Measurements from ENCODE around the gene TEX54. TPM values are rescaled to one million over a fixed set of nuclear protein-coding genes. Genes with fewer than 3 reads are reported as not detected.

Gene TEX54
- total RNA-seq, 1 donor from 2014 or later, result not detected

DNA sequence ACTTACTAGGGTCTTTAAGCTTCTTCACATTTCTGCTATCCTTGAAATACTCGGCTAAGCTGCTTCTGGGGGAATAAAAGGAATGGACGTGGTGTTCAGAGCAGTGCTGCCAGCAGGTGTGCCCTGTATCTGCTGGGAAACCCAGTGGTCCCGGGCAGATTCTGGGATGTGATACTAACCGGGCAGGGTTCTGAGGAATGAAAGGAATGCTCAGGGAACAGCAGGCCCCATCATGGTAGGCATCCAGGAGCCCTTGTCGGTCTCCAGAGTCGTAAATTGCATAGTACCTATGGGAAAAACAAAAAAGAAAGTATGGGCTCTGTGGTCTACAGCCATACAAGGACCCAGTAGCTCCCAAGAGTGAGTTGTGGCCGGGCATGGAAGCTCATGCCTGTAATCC, 36.4 kb downstream of the TEX54 start:
- intact Hi-C loops (cut with micrococcal nuclease), result no loop called here
- no peak for ATAC-seq
- no peak for DNase-seq

DNA sequence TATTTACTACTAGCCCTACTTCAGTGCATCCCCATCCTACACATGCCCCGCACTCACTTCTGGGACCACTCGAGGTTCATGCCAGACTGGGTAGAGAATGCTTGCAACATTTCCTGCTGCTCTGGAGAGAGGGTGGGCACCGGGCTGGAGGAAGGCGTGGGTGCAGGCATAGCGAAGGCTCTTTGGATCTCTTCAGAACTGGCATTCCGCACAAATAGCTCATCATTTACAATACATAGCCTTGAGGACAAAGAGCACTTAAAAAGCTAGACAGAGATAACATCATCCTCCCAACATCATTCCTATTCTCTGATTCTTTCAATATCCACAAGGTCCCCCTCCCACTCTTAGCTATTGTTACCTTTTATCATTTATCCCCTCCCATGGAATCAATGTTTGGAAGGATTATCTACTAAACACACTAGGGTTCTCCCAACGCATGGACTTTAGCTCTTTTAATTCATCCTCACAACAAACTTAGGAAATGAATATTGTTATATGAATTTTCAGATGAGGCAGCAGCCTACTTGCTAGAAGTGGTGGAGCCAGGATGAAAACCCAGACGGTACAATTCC, 38.4 kb downstream of the TEX54 start:
- ATAC-seq (no peak), DNase-seq (no peak)
- intact Hi-C loops (cut with micrococcal nuclease), result no loop called here

DNA sequence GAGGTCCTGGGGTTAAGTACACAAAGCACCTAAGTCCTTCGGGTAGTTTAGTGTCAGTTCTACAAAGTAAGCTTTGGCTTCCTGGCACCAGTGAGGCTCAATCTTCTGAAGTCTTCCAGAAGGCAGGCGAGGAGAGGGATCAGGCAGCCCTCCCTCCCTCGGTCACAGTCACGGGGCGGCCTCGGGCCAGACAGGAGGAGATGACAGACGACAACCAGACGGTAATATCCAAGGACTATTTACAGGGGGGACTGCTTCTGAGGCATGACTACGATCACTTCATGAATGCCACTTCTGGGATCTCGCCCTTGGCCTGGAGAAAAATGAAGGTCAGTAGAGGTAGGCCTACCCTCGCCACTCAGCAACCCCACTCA, 40.5 kb downstream of the TEX54 start:
- DNase-seq (peak; percentile 73), ATAC-seq (peak; percentile 64)
- intact Hi-C loops (cut with micrococcal nuclease), result no loop called here

DNA sequence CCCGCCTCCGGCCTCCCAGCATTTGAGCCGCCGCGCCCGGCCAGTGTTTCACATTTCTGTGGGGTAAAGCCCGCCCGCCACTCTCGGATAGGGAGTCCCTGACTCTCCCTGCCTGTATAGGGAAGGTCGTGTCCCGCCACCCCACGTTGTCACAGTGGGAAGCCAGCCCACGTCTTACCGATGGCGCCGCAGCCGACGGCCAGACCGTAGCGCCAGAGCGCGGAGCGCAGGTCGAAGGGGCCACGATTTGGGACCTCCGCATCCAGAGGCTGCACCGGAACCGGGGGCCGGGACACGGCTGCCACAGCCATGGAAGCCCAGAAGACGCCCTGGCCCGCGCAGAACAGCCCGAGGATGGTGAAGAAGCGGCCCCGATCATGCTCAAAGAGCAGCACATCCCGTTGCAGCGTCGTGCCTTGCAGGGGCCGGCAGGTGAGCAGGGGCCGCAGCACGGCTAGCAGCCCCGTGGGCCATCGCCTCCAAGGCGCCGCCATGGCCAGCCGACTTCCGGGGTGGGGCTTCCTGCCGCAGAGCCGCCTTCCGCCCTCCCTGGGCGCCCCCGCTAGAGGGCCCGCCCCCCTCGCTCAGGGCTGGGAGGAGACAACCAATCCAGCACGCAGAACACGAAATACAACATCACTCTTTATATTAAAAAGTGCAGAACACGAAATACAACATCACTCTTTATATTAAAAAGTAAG, 41.0 kb downstream of the TEX54 start, which contains the start of gene TMEM223:
TSS of gene TMEM223 (minus strand) at position 506 of the 701 bp plus-strand sequence. CDS start at position 494, 12 bp downstream.
- intact Hi-C loops (cut with micrococcal nuclease), result no loop called here
- DNase-seq (peak; percentile 95), ATAC-seq (peak; percentile 87)

DNA sequence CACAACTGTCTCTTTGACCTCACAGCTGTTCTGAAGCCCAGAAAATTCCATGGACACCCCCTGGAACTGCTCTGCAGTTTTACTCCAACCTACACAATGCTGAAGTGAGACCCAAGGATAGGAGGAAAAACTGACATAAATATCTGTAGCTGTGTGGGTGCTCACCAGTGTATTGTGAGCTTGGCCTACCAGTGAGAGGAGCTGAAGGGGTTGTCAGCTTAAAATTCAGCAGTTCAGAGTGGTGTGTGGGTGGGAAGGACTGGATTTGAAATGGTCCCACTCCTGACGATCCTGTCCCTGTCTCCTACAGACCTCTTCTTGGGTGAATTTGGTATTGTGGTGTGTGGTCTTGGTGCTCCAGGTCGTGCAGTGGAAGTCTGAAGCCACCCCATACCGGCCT, 43.1 kb downstream of the TEX54 start:
- DNase-seq (no peak), ATAC-seq (no peak)
- intact Hi-C loops (cut with micrococcal nuclease), result no loop called here

DNA sequence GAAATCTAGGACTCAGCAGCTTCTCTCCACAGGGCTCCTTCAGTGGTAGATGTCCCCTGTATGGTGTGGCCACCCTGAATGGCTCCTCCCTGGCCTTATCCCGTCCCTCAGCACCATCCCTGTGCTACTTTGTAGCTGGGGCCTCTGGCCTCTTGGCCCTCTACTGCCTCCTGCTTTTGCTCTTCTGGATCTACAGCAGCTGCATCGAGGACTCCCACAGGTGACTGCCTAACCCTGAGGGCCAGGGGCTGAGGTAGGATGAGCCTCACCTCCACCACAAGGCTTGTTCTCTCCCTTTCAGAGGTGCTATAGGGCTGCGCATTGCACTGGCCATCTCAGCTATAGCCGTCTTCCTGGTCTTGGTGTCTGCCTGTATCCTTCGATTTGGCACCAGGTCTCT, 43.6 kb downstream of the TEX54 start:
- DNase-seq (no peak), ATAC-seq (no peak)
- intact Hi-C loops (cut with micrococcal nuclease), result no loop called here

DNA sequence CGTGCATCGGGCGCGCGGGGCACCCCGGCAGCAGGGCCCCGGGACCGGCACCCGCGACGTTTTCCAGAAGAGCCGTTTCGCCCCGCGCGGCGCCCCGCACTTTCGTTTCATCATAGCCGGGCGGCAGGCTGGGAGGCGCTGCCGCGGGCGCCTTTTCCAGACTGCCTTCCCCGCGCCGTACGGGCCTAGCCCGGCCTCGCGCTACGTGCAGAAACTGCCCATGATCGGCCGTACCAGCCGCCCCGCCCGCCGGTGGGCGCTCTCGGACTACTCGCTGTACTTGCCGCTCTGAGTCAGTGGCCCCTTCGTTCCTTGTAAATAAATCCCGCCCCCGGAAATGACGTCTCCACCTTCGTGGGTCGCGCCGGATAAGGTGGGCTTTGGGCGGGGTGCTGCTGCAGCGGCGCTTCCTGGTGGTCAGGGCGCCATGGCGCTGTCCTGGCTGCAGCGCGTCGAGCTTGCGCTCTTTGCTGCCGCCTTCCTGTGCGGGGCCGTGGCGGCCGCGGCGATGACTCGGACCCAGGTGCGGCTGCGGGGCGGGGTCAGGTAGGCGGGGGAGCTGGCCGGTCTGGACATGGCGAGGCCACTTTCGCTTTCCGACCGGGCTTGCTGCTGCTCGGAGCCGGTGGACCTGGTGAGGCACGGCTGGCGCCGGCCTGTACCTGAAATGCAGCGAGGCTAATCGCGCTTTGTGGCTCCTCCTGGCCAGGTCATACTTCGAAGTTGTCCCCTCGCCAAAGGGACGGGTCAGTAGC, 45.5 kb downstream of the TEX54 start, which contains the start of gene TMEM179B:
TSS of gene TMEM179B (plus strand) at position 398 of the 755 bp plus-strand sequence. CDS start at position 428, 30 bp downstream.
- peak; percentile 98 for DNase-seq
- intact Hi-C loops (cut with micrococcal nuclease), result no loop called here
- peak; percentile 85 for ATAC-seq

DNA sequence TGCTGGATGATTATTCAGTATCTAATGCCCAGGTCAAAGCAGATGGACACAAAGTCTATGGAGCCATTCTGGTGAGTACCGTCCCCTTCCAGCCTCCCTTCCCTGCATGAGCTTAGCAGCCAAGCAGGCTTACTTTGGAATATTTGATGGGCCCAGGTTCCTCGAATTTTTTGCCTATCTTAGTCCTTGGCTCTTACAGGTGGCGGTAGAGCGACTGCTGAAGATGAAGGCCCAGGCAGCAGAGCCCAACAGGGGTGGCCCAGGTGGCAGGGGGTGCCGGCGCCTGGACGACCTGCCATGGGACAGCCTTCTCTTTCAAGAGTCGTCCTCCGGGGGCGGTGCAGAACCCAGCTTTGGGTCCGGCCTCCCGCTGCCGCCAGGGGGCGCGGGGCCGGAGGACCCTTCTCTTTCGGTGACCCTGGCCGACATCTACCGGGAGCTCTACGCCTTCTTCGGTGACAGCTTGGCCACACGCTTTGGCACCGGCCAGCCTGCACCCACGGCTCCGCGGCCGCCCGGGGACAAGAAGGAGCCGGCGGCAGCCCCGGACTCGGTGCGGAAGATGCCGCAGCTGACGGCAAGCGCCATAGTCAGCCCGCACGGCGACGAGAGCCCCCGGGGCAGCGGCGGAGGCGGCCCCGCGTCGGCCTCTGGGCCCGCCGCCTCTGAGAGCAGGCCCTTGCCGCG, 46.2 kb downstream of the TEX54 start:
- intact Hi-C loops (cut with micrococcal nuclease), result no loop called here
- ATAC-seq (peak; percentile 85), DNase-seq (peak; percentile 94)

DNA sequence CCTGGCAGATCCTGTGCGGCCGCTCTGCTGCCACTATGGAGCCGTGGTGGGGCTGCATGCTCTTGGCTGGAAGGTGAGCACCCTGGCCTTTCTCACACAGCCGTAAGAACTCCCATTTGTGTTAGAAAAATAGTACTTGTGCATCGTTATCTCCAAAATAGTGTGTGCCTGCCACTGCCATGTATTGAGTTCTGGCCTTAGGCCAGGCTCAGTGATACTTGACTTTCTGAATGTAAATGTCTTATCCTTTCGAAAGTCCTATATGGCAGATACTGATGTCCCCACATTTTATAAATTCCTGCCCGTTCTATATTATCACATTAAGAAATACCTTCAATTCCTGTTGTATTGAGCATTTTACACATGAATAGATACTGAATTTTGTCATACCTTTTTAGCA, 49.9 kb downstream of the TEX54 start:
- intact Hi-C loops (cut with micrococcal nuclease), result no loop called here
- DNase-seq (no peak), ATAC-seq (no peak)

Small RNA genes within 50 kb of the gene (microRNA-seq; reads per million reads assigned to microRNA genes)
- not detected for gene MIR6514 (ENCODE audit: borderline number of aligned reads)
- not detected for gene MIR6748 (ENCODE audit: borderline number of aligned reads)

Other genes with a start within 250 kb of the TEX54 start
- gene TUT1, start 241.3 kb downstream of the TEX54 start, total RNA-seq, result 12.3 TPM
- gene MTA2, start 231.0 kb downstream of the TEX54 start, total RNA-seq, result 33.1 TPM
- 12.9 TPM for gene EML3, start 220.1 kb downstream of the TEX54 start, total RNA-seq
- gene ROM1, start 219.6 kb downstream of the TEX54 start, total RNA-seq, result 1.7 TPM
- gene B3GAT3, start 210.9 kb downstream of the TEX54 start, total RNA-seq, result 12.1 TPM
- gene GANAB, start 186.2 kb downstream of the TEX54 start, total RNA-seq, result 106 TPM
- 12.0 TPM for gene INTS5, start 179.5 kb downstream of the TEX54 start, total RNA-seq
- 27.1 TPM for gene C11orf98, start 167.6 kb downstream of the TEX54 start, total RNA-seq
- 3.1 TPM for gene CSKMT, start 167.5 kb downstream of the TEX54 start, total RNA-seq
- 7.7 TPM for gene UQCC3, start 161.2 kb downstream of the TEX54 start, total RNA-seq
- gene LBHD1, start 160.6 kb downstream of the TEX54 start, total RNA-seq, result 1.7 TPM
- 88.6 TPM for gene UBXN1, start 153.8 kb downstream of the TEX54 start, total RNA-seq
- gene LRRN4CL, start 143.3 kb downstream of the TEX54 start, total RNA-seq, result 3.4 TPM
- 15.2 TPM for gene BSCL2, start 125.4 kb downstream of the TEX54 start, total RNA-seq
- not detected for gene GNG3, start 125.2 kb downstream of the TEX54 start, total RNA-seq
- 35.8 TPM for gene HNRNPUL2, start 105.4 kb downstream of the TEX54 start, total RNA-seq
- gene TTC9C, start 104.4 kb downstream of the TEX54 start, total RNA-seq, result 15.1 TPM
- gene ZBTB3, start 78.7 kb downstream of the TEX54 start, total RNA-seq, result 10.1 TPM
- 43.5 TPM for gene POLR2G, start 71.3 kb downstream of the TEX54 start, total RNA-seq
- 8.8 TPM for gene TAF6L, start 61.4 kb downstream of the TEX54 start, total RNA-seq
- gene TMEM179B, start 45.4 kb downstream of the TEX54 start, total RNA-seq, result 16.9 TPM
- gene TMEM223, start 40.8 kb downstream of the TEX54 start, total RNA-seq, result 21.7 TPM
- gene NXF1, start 27.4 kb downstream of the TEX54 start, total RNA-seq, result 49.6 TPM
- gene STX5, start 790 bp downstream of the TEX54 start, total RNA-seq, result 19.5 TPM
- 25.8 TPM for gene WDR74, start 6.7 kb upstream of the TEX54 start, total RNA-seq
- 36.4 TPM for gene SLC3A2, start 48.1 kb upstream of the TEX54 start, total RNA-seq
- gene CHRM1, start 88.5 kb upstream of the TEX54 start, total RNA-seq, result 0.07 TPM
- not detected for gene SLC22A6, start 152.1 kb upstream of the TEX54 start, total RNA-seq
- gene SLC22A8, start 183.0 kb upstream of the TEX54 start, total RNA-seq, result not detected